Pancreas (tissue), 10 donors: ENCODE data around the gene SDK1. TPM values are rescaled to one million over a fixed set of nuclear protein-coding genes. Genes with fewer than 3 reads are reported as not detected.
A peak's percentile ranks its signal among the peaks of the same experiment; 100 is the strongest.

ENCODE experiments used
- ATAC-seq, 4 donors: fragments of 200-7000 bp; cut with Tn5 transposase; one replicate each; pipeline versions ENCODE4 v1.8.0 to v1.9.1; 2020; ENCODE audit warnings: mild to moderate bottlenecking in 4 of 4, moderate library complexity in 4 of 4
- DNase-seq, 6 donors: peaks; one replicate each; pipeline ENCODE4 v3.0.0-alpha.2; 2020
- FAIRE-seq: peaks from 2 replicates; lab custom pipeline; 2012; peaks lifted over from hg19 to GRCh38; lab: Jason Lieb, UNC
- H3K27ac ChIP-seq, 4 donors: fragments of 200-600 bp; sonication (generic); 1 replicate in 3 of 4; 2 replicates in 1 of 4; pipeline versions ENCODE4 v1.5.0 to v1.8.0; 2020
- H3K27me3 ChIP-seq, 4 donors: fragments of 200-600 bp; one replicate each; pipeline ENCODE4 v1.8.0; 2021
- H3K36me3 ChIP-seq, 3 donors: fragments of 200-600 bp; sonication (generic) in 1 of 3; one replicate each; pipeline versions ENCODE4 v1.5.0 to v1.8.0; 2020 to 2021
- H3K4me1 ChIP-seq, 3 donors: fragments of 200-600 bp; one replicate each; pipeline ENCODE4 v1.8.0; 2021
- H3K4me3 ChIP-seq, 4 donors: fragments of 200-600 bp; sonication (generic) in 2 of 4; one replicate each; pipeline versions ENCODE4 v1.5.0 to v1.8.0; 2020 to 2021
- H3K9me3 ChIP-seq, 4 donors: fragments of 200-600 bp; one replicate each; pipeline ENCODE4 v1.8.0; 2021
- CTCF ChIP-seq, 4 donors: fragments of 200-600 bp; sonication (generic) in 3 of 4; IDR thresholded peaks; one replicate each; pipeline versions ENCODE4 v1.5.0 to v1.8.0; 2021; ENCODE audit warnings: antibody characterized with exemption in 4 of 4
- WGBS, 2 donors: extraction: QIAGEN DNeasy Blood & Tissue Kit; methylation state at CpG; one replicate each; pipeline ENCODE4 v1.1.7; 2013; 5-methylcytosine and 5-hydroxymethylcytosine counted together
- intact Hi-C, 3 donors: fragments of 100-400 bp; cut with DNase I; formaldehyde crosslinking; loops; one replicate each; pipeline versions ENCODE4 v1.11.1 to v1.14.2; 2022
- polyA plus RNA-seq, 2 donors: library from polyadenylated mRNA; stranded (reverse); fragments of 200-250 nt; gene quantifications; one replicate each; pipeline ENCODE4 v1.2.3, GENCODE V29; 2013
- total RNA-seq, 6 donors: library from RNA; stranded (reverse); fragmentation: NEBNext Ultra II Directional in 4 of 6; extraction: Animal tissue kit (Norgen Biotek cat#: 25700) in 4 of 6; gene quantifications; one replicate each; pipeline versions ENCODE4 v1.2.1 to v1.2.4, GENCODE V29; 2021 to 2023
- donor health status: healthy with polysubstance abuse.
- donor health status: DM: no; HTN: no; CAD: no; lungs with moderate emphysema.
- donor health status: DM: no; HTN: no; CAD: no.
- donor health status: control.
- donor health status: control.
- donor health status: Bipolar disorder and iron deficiency.
- donor health status: DM: yes; HTN: yes; CAD: no.
- donor health status: DM: no; HTN: no; CAD: no.
- donor health status: DM: no; HTN: no; CAD: no.
- donor health status: DM: yes; HTN: yes; CAD: no.

SDK1 gene
- total and polyA plus RNA-seq, 8 donors = 10.8 to 30.8 (median 19.8) TPM

- H3K27ac ChIP-seq = no peak overlapping the region
- no peaks in the 10 kb centered on the region for H3K9me3 ChIP-seq
- H3K4me3 ChIP-seq = no peak overlapping the region
- no peaks in the 10 kb centered on the region for H3K27me3 ChIP-seq
- FAIRE-seq (no peak), ATAC-seq (peak; percentile 68 to 94 (median 82)), DNase-seq (peak in 3 of 6 donors; percentile 13 to 22 (median 19))
- no peaks in the 10 kb centered on the region for H3K4me1 ChIP-seq
- TF ChIP-seq CTCF (IDR thresholded peaks at IDR 0.05) = no peak
- intact Hi-C loops = no loop called here
- 77% methylated on average over 12 of the region's 12 CpGs for WGBS, 2 donors
- no peaks in the 10 kb centered on the region for H3K36me3 ChIP-seq
Observed at GRCh38 chr7:3725155-3726059, 424.4 kb downstream of the SDK1 start.

- Histone ChIP-seq H3K27me3 (no peaks in the 10 kb centered on the region), H3K4me1 (no peaks in the 10 kb centered on the region), H3K36me3 (no peaks in the 10 kb centered on the region), H3K27ac (no peak overlapping the region), H3K4me3 (no peak overlapping the region), H3K9me3 (no peaks in the 10 kb centered on the region)
- no peak for TF ChIP-seq CTCF (IDR thresholded peaks at IDR 0.05)
- 88 to 90% methylated on average over 3 of the region's 3 CpGs for WGBS, 2 donors
- FAIRE-seq (no peak), DNase-seq (no peak), ATAC-seq (peak in 1 of 4 donors; percentile 29)
- intact Hi-C loops = no loop called here
Observed at GRCh38 chr7:3730276-3730675, 429.2 kb downstream of the SDK1 start.

GRCh38 chr7:3732395-3733005 is 431.4 kb downstream of the SDK1 start:
- 87 to 90% methylated on average over 9 of the region's 9 CpGs for WGBS, 2 donors
- DNase-seq (no peak), FAIRE-seq (no peak), ATAC-seq (no peak)
- Histone ChIP-seq H3K27ac (no peak overlapping the region), H3K27me3 (no peaks in the 10 kb centered on the region), H3K9me3 (no peaks in the 10 kb centered on the region), H3K36me3 (no peaks in the 10 kb centered on the region), H3K4me3 (no peak overlapping the region), H3K4me1 (no peaks in the 10 kb centered on the region)
- intact Hi-C loops = no loop called here
- TF ChIP-seq CTCF (IDR thresholded peaks at IDR 0.05) = no peak

- Histone ChIP-seq H3K36me3 (no peaks in the 10 kb centered on the region), H3K4me3 (no peak overlapping the region), H3K9me3 (peaks cover 0 to 1% (median 0%) of the 10 kb centered on the region in 4 donors), H3K4me1 (no peaks in the 10 kb centered on the region), H3K27me3 (no peaks in the 10 kb centered on the region), H3K27ac (no peak overlapping the region)
- 87 to 89% methylated on average over 11 of the region's 11 CpGs for WGBS, 2 donors
- no peak for TF ChIP-seq CTCF (IDR thresholded peaks at IDR 0.05)
- no peak for DNase-seq
- ATAC-seq = no peak
- intact Hi-C loops = no loop called here
- FAIRE-seq = no peak
Observed at GRCh38 chr7:3733541-3734140, 432.6 kb downstream of the SDK1 start.
